Superior temporal gyrus (tissue), 1 donor: ENCODE results near the gene DISC1.

Source experiments
- DNase-seq: peaks from one replicate; pipeline ENCODE4 v3.0.0-alpha.2; 2016; ENCODE audit errors: extremely low spot score

The DISC1 gene

GRCh38 chr1:232038706-232039677 lies 412.4 kb downstream of the DISC1 start:
- DNase-seq = no peak

GRCh38 chr1:232040260-232040659 lies 413.7 kb downstream of the DISC1 start:
- no peak for DNase-seq

GRCh38 chr1:232044728-232045127 lies 418.1 kb downstream of the DISC1 start:
- DNase-seq = no peak

GRCh38 chr1:232045139-232045994 lies 418.8 kb downstream of the DISC1 start:
- no peak for DNase-seq

- DNase-seq = no peak
Measured at GRCh38 chr1:232046451-232047306, 420.1 kb downstream of the DISC1 start.

- no peak for DNase-seq
Measured at GRCh38 chr1:232047473-232047872, 420.9 kb downstream of the DISC1 start.

- DNase-seq = no peak
Measured at GRCh38 chr1:232048481-232048880, 421.9 kb downstream of the DISC1 start.

GRCh38 chr1:232049335-232049734 lies 422.7 kb downstream of the DISC1 start:
- no peak for DNase-seq

GRCh38 chr1:232057217-232057895 lies 430.8 kb downstream of the DISC1 start:
- no peak for DNase-seq

- DNase-seq = no peak
Measured at GRCh38 chr1:232057896-232058274, 431.3 kb downstream of the DISC1 start.

- no peak for DNase-seq
Measured at GRCh38 chr1:232059726-232060374, 433.3 kb downstream of the DISC1 start.

- DNase-seq = no peak
Measured at GRCh38 chr1:232062967-232063366, 436.4 kb downstream of the DISC1 start.

- DNase-seq = no peak
Measured at GRCh38 chr1:232066521-232066920, 439.9 kb downstream of the DISC1 start.

GRCh38 chr1:232074265-232074664 lies 447.7 kb downstream of the DISC1 start:
- DNase-seq = no peak

GRCh38 chr1:232077809-232078208 lies 451.2 kb downstream of the DISC1 start:
- no peak for DNase-seq

- no peak for DNase-seq
Measured at GRCh38 chr1:232084584-232085223, 458.1 kb downstream of the DISC1 start.

GRCh38 chr1:232090816-232091215 lies 464.2 kb downstream of the DISC1 start:
- DNase-seq = no peak
